Germinal center (tissue), 1 donor: ENCODE measurements around the gene SPAG7.

ENCODE experiments used
- DNase-seq: peaks from one replicate; pipeline ENCODE4 v3.0.0; 2012; ENCODE audit warnings: mixed read lengths, low spot score

The SPAG7 gene

GRCh38 chr17:4974115-4974670 is 6.6 kb upstream of the SPAG7 start:
- no peak for DNase-seq

GRCh38 chr17:4973256-4974114 is 5.9 kb upstream of the SPAG7 start:
- DNase-seq = no peak

- DNase-seq = no peak
These were observed 5.1 kb upstream of the SPAG7 start for GRCh38 chr17:4972752-4973151.

GRCh38 chr17:4972322-4972721 is 4.7 kb upstream of the SPAG7 start:
- no peak for DNase-seq

GRCh38 chr17:4971826-4972225 is 4.2 kb upstream of the SPAG7 start:
- DNase-seq = no peak

GRCh38 chr17:4970273-4970672 is 2.7 kb upstream of the SPAG7 start:
- no peak for DNase-seq

GRCh38 chr17:4969551-4970173 is 2.0 kb upstream of the SPAG7 start:
- no peak for DNase-seq

GRCh38 chr17:4969047-4969550 is 1.5 kb upstream of the SPAG7 start:
- no peak for DNase-seq

- DNase-seq = no peak
These were observed 949 bp upstream of the SPAG7 start for GRCh38 chr17:4968486-4969046.

GRCh38 chr17:4966844-4967538 is 626 bp downstream of the SPAG7 start:
- DNase-seq = peak; percentile 99

GRCh38 chr17:4965311-4965986 is 2.2 kb downstream of the SPAG7 start:
- no peak for DNase-seq

GRCh38 chr17:4960279-4960922 is 7.2 kb downstream of the SPAG7 start:
- no peak for DNase-seq

- no peak for DNase-seq
These were observed 8.2 kb downstream of the SPAG7 start for GRCh38 chr17:4959261-4959965.

- DNase-seq = no peak
These were observed 9.5 kb downstream of the SPAG7 start for GRCh38 chr17:4958102-4958501.

GRCh38 chr17:4956493-4957061 is 11.0 kb downstream of the SPAG7 start:
- DNase-seq = no peak

- DNase-seq = no peak
These were observed 12.5 kb downstream of the SPAG7 start for GRCh38 chr17:4955091-4955490.

- no peak for DNase-seq
These were observed 14.1 kb downstream of the SPAG7 start for GRCh38 chr17:4953451-4953961.

GRCh38 chr17:4951486-4951885 is 16.1 kb downstream of the SPAG7 start:
- DNase-seq = no peak

- no peak for DNase-seq
These were observed 16.8 kb downstream of the SPAG7 start, which contains the start of gene ENO3 for GRCh38 chr17:4950746-4951204. TSS of gene ENO3 (plus strand) at chr17:4951119. CDS start at chr17:4951830, 711 bp downstream.
